Endothelial cell of umbilical vein (primary cell): ENCODE measurements around the gene MED15. TPM values are rescaled to one million over a fixed set of nuclear protein-coding genes. Genes with fewer than 3 reads are reported as not detected.

ENCODE experiments used
- BruUV-seq: library from RNA; stranded (reverse); fragments of 400-500 nt; replicated peaks from 2 replicates; lab custom pipeline; 2021; lab: Mats Ljungman, UMichigan
- CTCF ChIA-PET: fragments of 300-600, 350-600 bp; sonication (Branson Sonifier 250); formaldehyde crosslinking; loops from one replicate; lab custom pipeline; 2021; ENCODE audit warnings: antibody characterized with exemption, inconsistent platforms; lab: Charles Lee
- POLR2A ChIA-PET: fragments of 300-600, 350-600 bp; sonication (Branson Sonifier 250); formaldehyde crosslinking; loops from one replicate; lab custom pipeline; 2021; ENCODE audit warnings: antibody characterized with exemption, inconsistent platforms; lab: Charles Lee
- DNase-seq: peaks from one replicate; pipeline ENCODE4 v3.0.0-alpha.2; 2011; ENCODE audit warnings: low read depth, low spot score
- FAIRE-seq: peaks from 2 replicates; lab custom pipeline; 2011; peaks lifted over from hg19 to GRCh38; lab: Jason Lieb, UNC
- H2AFZ ChIP-seq: 2 replicates; pipeline ENCODE4 v1.6.0; 2012; ENCODE audit warnings: low read depth, low read length, control low read depth, inconsistent platforms
- H3K27ac ChIP-seq: 2 replicates; pipeline ENCODE4 v1.5.1; 2011; ENCODE audit warnings: low read depth, mild to moderate bottlenecking, control low read depth, low read length, moderate library complexity; ENCODE audit not compliant: insufficient read depth
- H3K27me3 ChIP-seq, 2 experiments: 2 replicates each; pipeline versions ENCODE4 v1.6.0 to v1.6.1; 2011; ENCODE audit warnings: low read length in 2 of 2, mixed read lengths in 1 of 2; ENCODE audit not compliant: control insufficient read depth in 2 of 2, insufficient read depth in 2 of 2
- H3K36me3 ChIP-seq, 2 experiments: 2 replicates in 1 of 2; 3 replicates in 1 of 2; pipeline ENCODE4 v1.5.1; 2011; ENCODE audit warnings: low read length in 2 of 2, mild to moderate bottlenecking in 1 of 2, moderate library complexity in 1 of 2; ENCODE audit not compliant: control insufficient read depth in 2 of 2, insufficient read depth in 2 of 2; ENCODE audit errors: extremely low read depth in 1 of 2
- H3K4me1 ChIP-seq: 3 replicates; pipeline ENCODE4 v1.5.1; 2011; ENCODE audit warnings: mild to moderate bottlenecking, low read length; ENCODE audit not compliant: control insufficient read depth, insufficient read depth; ENCODE audit errors: extremely low read depth
- H3K4me2 ChIP-seq: 2 replicates; pipeline ENCODE4 v1.6.1; 2011; ENCODE audit warnings: low read length, control low read depth, mixed read lengths; ENCODE audit not compliant: insufficient read depth
- H3K4me3 ChIP-seq, 3 experiments: fragments of 200-600 bp in 1 of 3; sonication (generic), shearing (Covaris generic) in 1 of 3; replicated peaks in 1 of 3; 2 replicates each; pipeline ENCODE4 v1.5.1; 2011 to 2016; ENCODE audit warnings: control low read depth in 3 of 3, low read length in 3 of 3, mild to moderate bottlenecking in 2 of 3, inconsistent platforms in 1 of 3, low read depth in 1 of 3, moderate library complexity in 1 of 3; ENCODE audit not compliant: insufficient read depth in 1 of 3
- H3K79me2 ChIP-seq: 2 replicates; pipeline ENCODE4 v1.6.0; 2012; ENCODE audit warnings: low read length, inconsistent platforms; ENCODE audit not compliant: control insufficient read depth, insufficient read depth
- H3K9ac ChIP-seq: replicated peaks from 2 replicates; pipeline ENCODE3; 2011; ENCODE audit warnings: low read length, control low read depth; ENCODE audit not compliant: insufficient read depth; ENCODE audit errors: extremely low read depth
- H3K9me1 ChIP-seq: replicated peaks from 3 replicates; pipeline ENCODE4 v1.6.0; 2011; ENCODE audit warnings: mild to moderate bottlenecking, low read length; ENCODE audit not compliant: control insufficient read depth, insufficient read depth; ENCODE audit errors: extremely low read depth
- H3K9me3 ChIP-seq: replicated peaks from 2 replicates; pipeline ENCODE4 v1.5.1; 2012; ENCODE audit warnings: low read length, inconsistent platforms; ENCODE audit not compliant: control insufficient read depth, insufficient read depth
- H4K20me1 ChIP-seq: replicated peaks from 2 replicates; pipeline ENCODE3; 2011; ENCODE audit warnings: mild to moderate bottlenecking, low read length; ENCODE audit not compliant: control insufficient read depth, insufficient read depth; ENCODE audit errors: extremely low read depth
- EZH2 ChIP-seq: IDR thresholded peaks from 2 replicates; pipeline ENCODE4 v1.6.1; 2012; ENCODE audit warnings: borderline replicate concordance, low read depth, mild to moderate bottlenecking, moderate library complexity, low read length, inconsistent platforms; ENCODE audit not compliant: severe bottlenecking
- FOS ChIP-seq: IDR thresholded peaks from 2 replicates; pipeline ENCODE4 v1.6.1; 2011; ENCODE audit warnings: mild to moderate bottlenecking, low read length, moderate library complexity, borderline replicate concordance; ENCODE audit not compliant: insufficient read depth
- GATA2 ChIP-seq: IDR thresholded peaks from 2 replicates; pipeline ENCODE4 v1.7.0; 2011; ENCODE audit warnings: low read depth, mild to moderate bottlenecking, moderate library complexity, mixed read lengths, low read length; ENCODE audit not compliant: insufficient read length, insufficient read depth
- JUN ChIP-seq: IDR thresholded peaks from 2 replicates; pipeline ENCODE4 v1.6.1; 2011; ENCODE audit warnings: borderline replicate concordance, low read depth; ENCODE audit not compliant: insufficient read length, insufficient read depth
- MYC ChIP-seq: IDR thresholded peaks from one replicate; pipeline ENCODE4 v1.6.1; 2011; ENCODE audit warnings: mild to moderate bottlenecking, low read depth, low read length
- POLR2A ChIP-seq: IDR thresholded peaks from 2 replicates; pipeline ENCODE4 v1.6.1; 2012; ENCODE audit warnings: low read depth, mild to moderate bottlenecking, control low read depth, low read length
- POLR2AphosphoS5 ChIP-seq: IDR thresholded peaks from 2 replicates; pipeline ENCODE4 v1.6.1; 2012; ENCODE audit warnings: low read depth, mild to moderate bottlenecking, control low read depth, low read length, moderate library complexity; ENCODE audit not compliant: insufficient read depth
- dilution Hi-C: fragments of 300-500 bp; cut with MboI; formaldehyde crosslinking; loops from one replicate; pipeline ENCODE4 v1.15.0; 2019; ENCODE audit warnings: low sequenced_read_pairs; ENCODE audit not compliant: extremely low pct_ligation_motif_present
- intact Hi-C: fragments of 100-400 bp; cut with micrococcal nuclease; formaldehyde crosslinking; loops from one replicate; pipeline ENCODE4 v1.10.0; 2022
- polyA plus RNA-seq, 4 experiments: library from polyadenylated mRNA; depleted of rRNA in 3 of 4; stranded (reverse) in 3 of 4; unstranded in 1 of 4; fragments of >200 nt; gene quantifications; 2 replicates each; pipeline versions ENCODE4 v1.2.1 to v1.2.3, GENCODE V29; 2011 to 2012; ENCODE audit warnings: missing spikeins in 1 of 4
- total RNA-seq: library from RNA; stranded (reverse); gene quantifications from 2 replicates; pipeline ENCODE4 v1.2.3, GENCODE V29; 2021
- TF ChIP-seq, protein P1 (sequence below), 2 donors: IDR thresholded peaks; 1 replicate in 1 of 2; 2 replicates in 1 of 2; pipeline ENCODE4 v1.5.1; 2011; ENCODE audit warnings: low read length in 2 of 2, mild to moderate bottlenecking in 2 of 2, moderate library complexity in 2 of 2, control low read depth in 1 of 2, inconsistent platforms in 1 of 2, low read depth in 1 of 2; ENCODE audit not compliant: insufficient read depth in 1 of 2; ENCODE audit errors: extremely low read depth in 1 of 2
- TF ChIP-seq, protein P2 (sequence below): IDR thresholded peaks from 2 replicates; pipeline ENCODE4 v1.6.1; 2011; ENCODE audit not compliant: insufficient read depth, insufficient read length

MED15 gene
- total and polyA plus RNA-seq, 2 donors (not counting 3 experiments of a cell fraction or from before 2014, with no cell fraction given): 68.1 to 138 TPM

DNA sequence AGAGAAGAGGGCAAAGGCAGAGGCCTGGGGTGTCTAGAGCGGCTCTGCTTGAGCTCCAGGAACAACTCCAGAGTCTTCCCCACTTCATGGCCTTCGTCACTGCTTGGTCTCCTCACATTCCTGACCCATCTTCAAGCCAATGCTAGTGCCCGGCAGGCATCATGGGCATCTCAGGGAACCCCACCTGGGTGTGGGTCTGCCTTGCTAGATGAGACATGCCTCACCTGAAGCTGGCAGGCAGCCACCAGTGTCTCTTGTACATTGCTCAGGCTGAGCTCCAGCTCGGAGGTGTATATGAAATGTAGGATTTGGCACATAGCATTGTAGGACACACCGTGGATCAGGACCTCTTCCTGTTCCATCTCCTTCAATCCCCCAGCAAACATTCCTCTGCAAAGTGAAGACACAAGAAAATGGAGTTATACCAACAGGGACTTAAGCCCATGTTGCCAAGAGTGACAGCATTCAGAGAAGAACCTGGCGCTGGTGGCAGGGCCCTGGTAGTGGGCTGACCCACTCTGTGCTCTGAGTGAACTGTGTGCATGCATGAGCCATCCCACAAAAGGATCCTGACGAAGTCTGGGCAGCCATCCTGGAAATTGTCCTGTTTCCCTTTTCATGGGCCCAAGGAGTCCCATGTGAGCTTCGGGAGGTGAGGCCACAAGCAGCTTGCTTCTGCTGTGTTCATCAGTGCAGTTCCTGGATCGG is 36.1 kb upstream of the MED15 start:
- no TSS peak for BruUV-seq
- DNase-seq (no peak), FAIRE-seq (no peak)
- Histone ChIP-seq H3K27me3 (no peaks in the 10 kb centered on the region), H3K4me3 (no peak overlapping the region), H2AFZ (no peak overlapping the region), H3K79me2 (no peaks in the 10 kb centered on the region), H3K4me2 (no peak overlapping the region), H3K9ac (no peak overlapping the region), H3K9me1 (no peaks in the 10 kb centered on the region), H3K9me3 (no peaks in the 10 kb centered on the region), H3K36me3 (no peaks in the 10 kb centered on the region), H3K4me1 (no peaks in the 10 kb centered on the region), H3K27ac (no peak overlapping the region), H4K20me1 (no peaks in the 10 kb centered on the region)
- TF ChIP-seq, protein P1, sequence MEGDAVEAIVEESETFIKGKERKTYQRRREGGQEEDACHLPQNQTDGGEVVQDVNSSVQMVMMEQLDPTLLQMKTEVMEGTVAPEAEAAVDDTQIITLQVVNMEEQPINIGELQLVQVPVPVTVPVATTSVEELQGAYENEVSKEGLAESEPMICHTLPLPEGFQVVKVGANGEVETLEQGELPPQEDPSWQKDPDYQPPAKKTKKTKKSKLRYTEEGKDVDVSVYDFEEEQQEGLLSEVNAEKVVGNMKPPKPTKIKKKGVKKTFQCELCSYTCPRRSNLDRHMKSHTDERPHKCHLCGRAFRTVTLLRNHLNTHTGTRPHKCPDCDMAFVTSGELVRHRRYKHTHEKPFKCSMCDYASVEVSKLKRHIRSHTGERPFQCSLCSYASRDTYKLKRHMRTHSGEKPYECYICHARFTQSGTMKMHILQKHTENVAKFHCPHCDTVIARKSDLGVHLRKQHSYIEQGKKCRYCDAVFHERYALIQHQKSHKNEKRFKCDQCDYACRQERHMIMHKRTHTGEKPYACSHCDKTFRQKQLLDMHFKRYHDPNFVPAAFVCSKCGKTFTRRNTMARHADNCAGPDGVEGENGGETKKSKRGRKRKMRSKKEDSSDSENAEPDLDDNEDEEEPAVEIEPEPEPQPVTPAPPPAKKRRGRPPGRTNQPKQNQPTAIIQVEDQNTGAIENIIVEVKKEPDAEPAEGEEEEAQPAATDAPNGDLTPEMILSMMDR (IDR thresholded peaks at IDR 0.05; ENCODE audit: extremely low read depth in 1 of 2, insufficient read depth in 1 of 2, low read depth in 1 of 2, low read length in 2 of 2): no peak
- no peak for TF ChIP-seq GATA2
- no peak for TF ChIP-seq JUN
- no peak for TF ChIP-seq EZH2
- no peak for TF ChIP-seq POLR2A
- TF ChIP-seq POLR2AphosphoS5: no peak
- TF ChIP-seq FOS: no peak
- no peak for TF ChIP-seq MYC
- TF ChIP-seq, protein P2, sequence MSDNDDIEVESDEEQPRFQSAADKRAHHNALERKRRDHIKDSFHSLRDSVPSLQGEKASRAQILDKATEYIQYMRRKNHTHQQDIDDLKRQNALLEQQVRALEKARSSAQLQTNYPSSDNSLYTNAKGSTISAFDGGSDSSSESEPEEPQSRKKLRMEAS: no peak
- intact Hi-C loops (no loop called here), dilution Hi-C loops (no loop called here)
- CTCF ChIA-PET: no interaction called here
- POLR2A ChIA-PET: no interaction called here
